ENCODE results near the gene SUPT3H.

The SUPT3H gene

GRCh38 chr6:44837741-44838140 is 540.0 kb downstream of the SUPT3H start:
- no peak for TF ChIP-seq CTCF (IDR thresholded peaks at IDR 0.05; ENCODE audit: borderline replicate concordance, insufficient read depth, low read depth, low read length)
- no peak overlapping the region for H3K4me3 ChIP-seq (ENCODE audit: low read depth, low read length)

- H3K4me3 ChIP-seq (ENCODE audit: low read depth, low read length) = no peak overlapping the region
- TF ChIP-seq CTCF (IDR thresholded peaks at IDR 0.05; ENCODE audit: borderline replicate concordance, insufficient read depth, low read depth, low read length) = no peak
These were observed 540.5 kb downstream of the SUPT3H start for GRCh38 chr6:44837255-44837654.

GRCh38 chr6:44833248-44833647 is 544.5 kb downstream of the SUPT3H start:
- TF ChIP-seq CTCF (IDR thresholded peaks at IDR 0.05; ENCODE audit: borderline replicate concordance, insufficient read depth, low read depth, low read length) = no peak
- no peak overlapping the region for H3K4me3 ChIP-seq (ENCODE audit: low read depth, low read length)

GRCh38 chr6:44831002-44831610 is 546.6 kb downstream of the SUPT3H start:
- no peak for TF ChIP-seq CTCF (IDR thresholded peaks at IDR 0.05; ENCODE audit: borderline replicate concordance, insufficient read depth, low read depth, low read length)

GRCh38 chr6:44829836-44830235 is 547.9 kb downstream of the SUPT3H start:
- H3K4me3 ChIP-seq (ENCODE audit: low read depth, low read length) = no peak overlapping the region
- no peak for TF ChIP-seq CTCF (IDR thresholded peaks at IDR 0.05; ENCODE audit: borderline replicate concordance, insufficient read depth, low read depth, low read length)

More at GRCh38 chr6:44831002-44831610, 546.6 kb downstream of the SUPT3H start:
- H3K4me3 ChIP-seq (ENCODE audit: low read depth, low read length) = no peak overlapping the region

GRCh38 chr6:44828780-44829179 is 549.0 kb downstream of the SUPT3H start:
- no peak for TF ChIP-seq CTCF (IDR thresholded peaks at IDR 0.05; ENCODE audit: borderline replicate concordance, insufficient read depth, low read depth, low read length)
- no peak overlapping the region for H3K4me3 ChIP-seq (ENCODE audit: low read depth, low read length)

GRCh38 chr6:44826025-44826676 is 551.6 kb downstream of the SUPT3H start:
- TF ChIP-seq CTCF (IDR thresholded peaks at IDR 0.05; ENCODE audit: borderline replicate concordance, insufficient read depth, low read depth, low read length) = no peak
- H3K4me3 ChIP-seq (ENCODE audit: low read depth, low read length) = no peak overlapping the region
